Loucy (cell line): ENCODE data around the gene CD8A.

Source experiments
- H2AFZ ChIP-seq: fragments of 200-600 bp; sonication (generic); 2 replicates; pipeline ENCODE4 v1.6.0; 2016; ENCODE audit warnings: antibody characterized with exemption, mild to moderate bottlenecking, low read length, moderate library complexity
- H3F3A ChIP-seq: fragments of 200-600 bp; 2 replicates; pipeline ENCODE4 v1.6.0; 2016; ENCODE audit warnings: antibody characterized with exemption, low read depth, mild to moderate bottlenecking
- H3K27me3 ChIP-seq: fragments of 200-600 bp; sonication (generic); 2 replicates; pipeline ENCODE4 v1.6.1; 2014; ENCODE audit warnings: low read length, mild to moderate bottlenecking; ENCODE audit not compliant: insufficient read depth, poor library complexity, severe bottlenecking
- H3K36me3 ChIP-seq: fragments of 200-600 bp; sonication (generic); 2 replicates; pipeline ENCODE4 v1.6.1; 2016; ENCODE audit warnings: low read length; ENCODE audit not compliant: insufficient read depth
- H3K4me1 ChIP-seq: fragments of 200-600 bp; sonication (generic); 2 replicates; pipeline ENCODE4 v1.5.1; 2014; ENCODE audit warnings: low read length, mild to moderate bottlenecking; ENCODE audit not compliant: insufficient read depth, poor library complexity, severe bottlenecking
- H3K4me2 ChIP-seq: fragments of 200-600 bp; sonication (generic); 2 replicates; pipeline ENCODE4 v1.6.0; 2014; ENCODE audit warnings: antibody characterized with exemption, low read length, low read depth, mild to moderate bottlenecking; ENCODE audit not compliant: poor library complexity, severe bottlenecking
- H3K4me3 ChIP-seq: fragments of 200-600 bp; sonication (generic); 2 replicates; pipeline ENCODE4 v1.5.1; 2014; ENCODE audit warnings: low read length, mild to moderate bottlenecking, mixed read lengths; ENCODE audit not compliant: poor library complexity, severe bottlenecking
- H3K79me2 ChIP-seq: fragments of 200-600 bp; sonication (generic); 2 replicates; pipeline ENCODE4 v1.6.1; 2014; ENCODE audit warnings: low read length; ENCODE audit not compliant: insufficient read depth
- H3K9ac ChIP-seq: fragments of 200-600 bp; sonication (generic); 2 replicates; pipeline ENCODE4 v1.6.0; 2014; ENCODE audit warnings: mild to moderate bottlenecking, low read depth, low read length, moderate library complexity; ENCODE audit not compliant: poor library complexity, severe bottlenecking
- H3K9me2 ChIP-seq: fragments of 200-600 bp; sonication (generic); replicated peaks from 2 replicates; pipeline ENCODE4 v1.6.1; 2016; ENCODE audit warnings: low read depth, low read length, mixed read lengths
- H3K9me3 ChIP-seq: fragments of 200-600 bp; sonication (generic); 2 replicates; pipeline ENCODE4 v1.6.1; 2014; ENCODE audit warnings: mild to moderate bottlenecking, antibody characterized with exemption, low read length, low read depth; ENCODE audit not compliant: insufficient read depth
- H4K20me1 ChIP-seq: fragments of 200-600 bp; sonication (generic); 2 replicates; pipeline ENCODE4 v1.6.0; 2014; ENCODE audit warnings: antibody characterized with exemption, low read length, mild to moderate bottlenecking; ENCODE audit not compliant: insufficient read depth, poor library complexity, severe bottlenecking
- CTCF ChIP-seq: fragments of 200-600 bp; sonication (generic); conservative IDR thresholded peaks from 2 replicates; pipeline ENCODE4 v1.5.1; 2014; ENCODE audit warnings: mild to moderate bottlenecking, antibody characterized with exemption, low read length
- EZH2phosphoT487 ChIP-seq: fragments of 200-600 bp; IDR thresholded peaks from 2 replicates; pipeline ENCODE4 v1.6.1; 2018; ENCODE audit warnings: antibody characterized with exemption, mild to moderate bottlenecking, moderate library complexity, borderline replicate concordance

CD8A gene

GRCh38 chr2:86779971-86780370 is 10.7 kb downstream of the CD8A start:
- Histone ChIP-seq H3K4me2 (no peak overlapping the region), H3K9me2 (no peaks in the 10 kb centered on the region), H3K4me3 (no peak overlapping the region), H3F3A (no peaks in the 10 kb centered on the region), H3K9me3 (no peaks in the 10 kb centered on the region), H3K27me3 (no peaks in the 10 kb centered on the region), H2AFZ (no peak overlapping the region), H3K4me1 (no peaks in the 10 kb centered on the region), H4K20me1 (no peaks in the 10 kb centered on the region), H3K36me3 (peaks cover 22% of the 10 kb centered on the region), H3K79me2 (no peaks in the 10 kb centered on the region), H3K9ac (no peak overlapping the region)
- TF ChIP-seq CTCF (no peak), EZH2phosphoT487 (no peak)

- Histone ChIP-seq H4K20me1 (no peaks in the 10 kb centered on the region), H3K9me2 (no peaks in the 10 kb centered on the region), H3K9me3 (no peaks in the 10 kb centered on the region), H2AFZ (no peak overlapping the region), H3F3A (no peaks in the 10 kb centered on the region), H3K27me3 (no peaks in the 10 kb centered on the region), H3K79me2 (no peaks in the 10 kb centered on the region), H3K4me2 (no peak overlapping the region), H3K4me3 (no peak overlapping the region), H3K9ac (no peak overlapping the region), H3K4me1 (no peaks in the 10 kb centered on the region), H3K36me3 (peaks cover 32% of the 10 kb centered on the region)
- no peak for TF ChIP-seq EZH2phosphoT487
- no peak for TF ChIP-seq CTCF
Observed at GRCh38 chr2:86778957-86779356, 11.8 kb downstream of the CD8A start.

GRCh38 chr2:86776532-86776931 is 14.2 kb downstream of the CD8A start:
- H2AFZ ChIP-seq = no peak overlapping the region
- H3K9me2 ChIP-seq = no peaks in the 10 kb centered on the region
- H3K9ac ChIP-seq = no peak overlapping the region
- H3K4me2 ChIP-seq = no peak overlapping the region
- H3K27me3 ChIP-seq = no peaks in the 10 kb centered on the region
- peaks cover 55% of the 10 kb centered on the region for H3K36me3 ChIP-seq
- H3K4me3 ChIP-seq = no peak overlapping the region
- H3F3A ChIP-seq = no peaks in the 10 kb centered on the region
- H3K4me1 ChIP-seq = no peaks in the 10 kb centered on the region
- no peaks in the 10 kb centered on the region for H4K20me1 ChIP-seq
- no peaks in the 10 kb centered on the region for H3K79me2 ChIP-seq
- H3K9me3 ChIP-seq = no peaks in the 10 kb centered on the region
- TF ChIP-seq CTCF (no peak), EZH2phosphoT487 (no peak)
